Fibroblast of lung (primary cell): ENCODE results near the gene CR1. TPM values are rescaled to one million over a fixed set of nuclear protein-coding genes. Genes with fewer than 3 reads are reported as not detected.
A peak's percentile ranks its signal among the peaks of the same experiment; 100 is the strongest.

Source experiments
- DNase-seq, 2 donors: peaks; one replicate each; pipeline versions ENCODE4 v3.0.0 to v3.0.0-alpha.2; 2010; ENCODE audit warnings: low read depth in 2 of 2
- H2AFZ ChIP-seq: 2 replicates; pipeline ENCODE4 v1.5.1; 2012; ENCODE audit warnings: low read length, control low read depth, inconsistent platforms
- H3K27ac ChIP-seq: 2 replicates; pipeline ENCODE4 v1.5.1; 2011; ENCODE audit warnings: low read length, control low read depth; ENCODE audit not compliant: insufficient read depth
- H3K27me3 ChIP-seq: 2 replicates; pipeline ENCODE4 v1.5.1; 2011; ENCODE audit warnings: mild to moderate bottlenecking, low read length; ENCODE audit not compliant: control insufficient read depth, insufficient read depth
- H3K36me3 ChIP-seq: 2 replicates; pipeline ENCODE4 v1.5.1; 2011; ENCODE audit warnings: low read length; ENCODE audit not compliant: control insufficient read depth, insufficient read depth
- H3K4me1 ChIP-seq: 2 replicates; pipeline ENCODE4 v1.5.1; 2011; ENCODE audit warnings: low read length; ENCODE audit not compliant: control insufficient read depth, insufficient read depth; ENCODE audit errors: extremely low read depth
- H3K4me2 ChIP-seq: 2 replicates; pipeline ENCODE4 v1.5.1; 2011; ENCODE audit warnings: low read length, control low read depth; ENCODE audit not compliant: insufficient read depth; ENCODE audit errors: extremely low read depth
- H3K4me3 ChIP-seq, 4 experiments: fragments of 200-600 bp in 1 of 4; sonication (generic) in 1 of 4; replicated peaks in 1 of 4; 2 replicates each; pipeline ENCODE4 v1.5.1; 2011 to 2016; ENCODE audit warnings: low read length in 4 of 4, low read depth in 3 of 4, mild to moderate bottlenecking in 3 of 4, control low read depth in 2 of 4, inconsistent platforms in 1 of 4, mixed read lengths in 1 of 4; ENCODE audit not compliant: insufficient read depth in 1 of 4; ENCODE audit errors: control extremely low read depth in 1 of 4
- H3K79me2 ChIP-seq: 2 replicates; pipeline ENCODE4 v1.5.1; 2012; ENCODE audit warnings: mild to moderate bottlenecking, low read length, inconsistent platforms; ENCODE audit not compliant: control insufficient read depth, insufficient read depth
- H3K9ac ChIP-seq: 2 replicates; pipeline ENCODE4 v1.5.1; 2011; ENCODE audit warnings: mild to moderate bottlenecking, low read length, control low read depth; ENCODE audit not compliant: insufficient read depth
- H3K9me3 ChIP-seq: 2 replicates; pipeline ENCODE4 v1.5.1; 2012; ENCODE audit warnings: low read depth, low read length; ENCODE audit not compliant: control insufficient read depth, insufficient read depth
- H4K20me1 ChIP-seq: 2 replicates; pipeline ENCODE4 v1.5.1; 2011; ENCODE audit warnings: low read length; ENCODE audit not compliant: control insufficient read depth, insufficient read depth; ENCODE audit errors: extremely low read depth
- EZH2 ChIP-seq: IDR thresholded peaks from 2 replicates; pipeline ENCODE4 v1.5.1; 2012; ENCODE audit warnings: low read length, control low read depth, mild to moderate bottlenecking; ENCODE audit errors: missing control alignments
- polyA plus RNA-seq, 2 donors: library from polyadenylated mRNA; depleted of rRNA in 1 of 2; stranded (reverse) in 1 of 2; unstranded in 1 of 2; fragments of >200 nt; gene quantifications; 2 replicates each; pipeline ENCODE4 v1.2.1, GENCODE V29; 2011 to 2012; ENCODE audit warnings: missing spikeins in 1 of 2
- total RNA-seq: library from RNA; depleted of rRNA; stranded (reverse); fragments of >200 nt; gene quantifications from 2 replicates; pipeline ENCODE4 v1.2.1, GENCODE V29; 2014
- TF ChIP-seq, protein P1 (sequence below), 2 donors: IDR thresholded peaks in 1 of 2; conservative IDR thresholded peaks in 1 of 2; 1 replicate in 1 of 2; 2 replicates in 1 of 2; pipeline ENCODE4 v1.5.1; 2011 to 2012; ENCODE audit warnings: low read length in 2 of 2, control low read depth in 1 of 2, inconsistent platforms in 1 of 2, low read depth in 1 of 2, mild to moderate bottlenecking in 1 of 2

The CR1 gene
- total and polyA plus RNA-seq, 2 donors (not counting 1 experiment from before 2014, with no cell fraction given), result not detected

DNA sequence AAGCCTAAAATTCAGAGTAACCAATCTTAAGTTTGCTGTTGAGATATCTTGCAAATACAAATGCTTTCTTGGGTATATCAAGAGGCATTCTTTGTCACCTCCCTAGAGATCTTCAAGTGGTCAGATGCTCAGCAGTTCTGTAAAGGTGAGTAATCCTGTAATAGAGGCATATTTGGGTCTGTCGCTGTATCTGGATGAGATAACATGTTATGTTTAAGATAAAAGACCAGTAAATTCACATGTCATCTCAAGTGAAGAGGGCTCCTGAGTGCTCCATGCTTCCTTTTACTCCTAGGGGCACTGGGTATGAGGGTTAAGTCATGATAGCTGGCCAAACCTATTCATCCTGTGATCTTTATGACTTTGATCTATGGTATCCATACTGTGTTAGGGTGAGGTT lies 34.3 kb upstream of the CR1 start:
- TF ChIP-seq, protein P1, sequence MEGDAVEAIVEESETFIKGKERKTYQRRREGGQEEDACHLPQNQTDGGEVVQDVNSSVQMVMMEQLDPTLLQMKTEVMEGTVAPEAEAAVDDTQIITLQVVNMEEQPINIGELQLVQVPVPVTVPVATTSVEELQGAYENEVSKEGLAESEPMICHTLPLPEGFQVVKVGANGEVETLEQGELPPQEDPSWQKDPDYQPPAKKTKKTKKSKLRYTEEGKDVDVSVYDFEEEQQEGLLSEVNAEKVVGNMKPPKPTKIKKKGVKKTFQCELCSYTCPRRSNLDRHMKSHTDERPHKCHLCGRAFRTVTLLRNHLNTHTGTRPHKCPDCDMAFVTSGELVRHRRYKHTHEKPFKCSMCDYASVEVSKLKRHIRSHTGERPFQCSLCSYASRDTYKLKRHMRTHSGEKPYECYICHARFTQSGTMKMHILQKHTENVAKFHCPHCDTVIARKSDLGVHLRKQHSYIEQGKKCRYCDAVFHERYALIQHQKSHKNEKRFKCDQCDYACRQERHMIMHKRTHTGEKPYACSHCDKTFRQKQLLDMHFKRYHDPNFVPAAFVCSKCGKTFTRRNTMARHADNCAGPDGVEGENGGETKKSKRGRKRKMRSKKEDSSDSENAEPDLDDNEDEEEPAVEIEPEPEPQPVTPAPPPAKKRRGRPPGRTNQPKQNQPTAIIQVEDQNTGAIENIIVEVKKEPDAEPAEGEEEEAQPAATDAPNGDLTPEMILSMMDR (conservative IDR thresholded peaks at IDR 0.05 in 1 of 2, IDR thresholded peaks at IDR 0.05 in 1 of 2; ENCODE audit: low read depth in 1 of 2, low read length in 2 of 2), result no peak
- no peak for TF ChIP-seq EZH2

DNA sequence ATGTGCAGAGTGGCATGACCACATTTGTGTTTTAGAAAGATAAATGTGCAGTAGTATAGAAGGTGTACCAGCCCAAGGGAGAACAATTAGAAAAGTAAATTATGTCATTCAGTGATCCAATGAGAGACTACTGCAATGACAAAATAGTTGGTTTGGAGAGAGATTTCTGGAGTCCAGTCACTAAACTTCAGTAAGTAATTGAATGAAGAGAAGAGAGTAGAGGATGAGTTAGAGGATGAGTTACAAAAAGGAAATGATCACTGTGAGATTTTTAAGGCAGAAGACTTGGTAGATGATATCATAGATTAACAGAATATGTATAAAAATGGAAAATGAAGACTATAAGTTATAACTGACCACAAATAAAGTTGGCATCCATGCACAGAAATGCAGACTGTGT lies 33.4 kb upstream of the CR1 start:
- Histone ChIP-seq H4K20me1 (no peaks in the 10 kb centered on the region), H3K4me1 (no peaks in the 10 kb centered on the region), H3K79me2 (no peaks in the 10 kb centered on the region), H3K9ac (no peak overlapping the region), H3K4me2 (no peak overlapping the region), H2AFZ (no peak overlapping the region), H3K27me3 (no peaks in the 10 kb centered on the region), H3K9me3 (no peaks in the 10 kb centered on the region), H3K4me3 (no peak overlapping the region), H3K27ac (no peak overlapping the region), H3K36me3 (no peaks in the 10 kb centered on the region)
- DNase-seq, result no peak
- TF ChIP-seq EZH2, result no peak
- TF ChIP-seq, protein P1 (conservative IDR thresholded peaks at IDR 0.05 in 1 of 2, IDR thresholded peaks at IDR 0.05 in 1 of 2; ENCODE audit: low read depth in 1 of 2, low read length in 2 of 2), result no peak

More for the DNA sequence above, 34.3 kb upstream of the CR1 start:
- Histone ChIP-seq H3K36me3 (no peaks in the 10 kb centered on the region), H3K9ac (no peak overlapping the region), H3K79me2 (no peaks in the 10 kb centered on the region), H4K20me1 (no peaks in the 10 kb centered on the region), H3K27me3 (no peaks in the 10 kb centered on the region), H2AFZ (no peak overlapping the region), H3K27ac (no peak overlapping the region), H3K9me3 (no peaks in the 10 kb centered on the region), H3K4me2 (no peak overlapping the region), H3K4me1 (no peaks in the 10 kb centered on the region), H3K4me3 (no peak overlapping the region)
- DNase-seq, result no peak

DNA sequence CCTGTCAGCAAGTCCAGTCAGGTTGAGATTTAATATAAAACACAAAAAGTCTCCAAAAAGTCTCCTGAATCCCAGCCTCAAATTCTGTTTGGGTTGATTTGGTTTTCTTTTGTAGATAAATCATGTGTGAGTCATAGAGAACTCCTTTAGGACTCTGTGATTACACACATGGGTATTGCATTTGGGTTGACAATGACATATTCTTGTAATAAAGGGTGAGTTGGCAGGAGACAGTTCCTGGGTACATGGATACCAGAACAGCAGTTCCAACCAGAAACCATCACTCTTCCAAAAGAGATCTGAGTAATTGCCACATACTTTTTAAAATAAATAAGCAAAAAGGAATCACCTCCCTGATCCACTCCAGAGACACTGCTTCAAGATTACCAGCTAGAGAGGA lies 32.9 kb upstream of the CR1 start:
- Histone ChIP-seq H4K20me1 (no peaks in the 10 kb centered on the region), H3K9ac (no peak overlapping the region), H3K79me2 (no peaks in the 10 kb centered on the region), H3K36me3 (no peaks in the 10 kb centered on the region), H3K27me3 (no peaks in the 10 kb centered on the region), H3K4me1 (no peaks in the 10 kb centered on the region), H3K9me3 (no peaks in the 10 kb centered on the region), H3K27ac (no peak overlapping the region), H3K4me2 (no peak overlapping the region), H2AFZ (no peak overlapping the region), H3K4me3 (no peak overlapping the region)
- TF ChIP-seq, protein P1 (conservative IDR thresholded peaks at IDR 0.05 in 1 of 2, IDR thresholded peaks at IDR 0.05 in 1 of 2; ENCODE audit: low read depth in 1 of 2, low read length in 2 of 2), result no peak
- TF ChIP-seq EZH2, result no peak
- peak in 1 of 2 donors; percentile 17 for DNase-seq
